Neural progenitor cell (in vitro differentiated cells): ENCODE results near the gene UBE2R2. TPM values are rescaled to one million over a fixed set of nuclear protein-coding genes. Genes with fewer than 3 reads are reported as not detected.

Experiments
- DNase-seq: peaks from one replicate; pipeline ENCODE4 v3.0.0-alpha.2; 2016; ENCODE audit warnings: low spot score
- H2AFZ ChIP-seq: fragments of 200-600 bp; sonication (generic); replicated peaks from 2 replicates; pipeline ENCODE4 v1.6.1; 2016; ENCODE audit warnings: antibody characterized with exemption
- H3F3A ChIP-seq: fragments of 200-600 bp; sonication (generic); 2 replicates; pipeline ENCODE4 v1.6.1; 2016; ENCODE audit warnings: antibody characterized with exemption, low read depth
- H3K27ac ChIP-seq: fragments of 200-600 bp; sonication (generic); 2 replicates; pipeline ENCODE4 v1.5.1; 2016; ENCODE audit warnings: mild to moderate bottlenecking
- H3K27me3 ChIP-seq: fragments of 200-600 bp; sonication (generic); 2 replicates; pipeline ENCODE4 v1.6.1; 2016; ENCODE audit warnings: mild to moderate bottlenecking, moderate library complexity
- H3K36me3 ChIP-seq: fragments of 200-600 bp; sonication (generic); 2 replicates; pipeline ENCODE4 v1.5.1; 2016
- H3K4me1 ChIP-seq: fragments of 200-600 bp; sonication (generic); 2 replicates; pipeline ENCODE4 v1.6.1; 2016; ENCODE audit warnings: mixed run types
- H3K4me2 ChIP-seq: fragments of 200-600 bp; sonication (generic); 2 replicates; pipeline ENCODE4 v1.6.1; 2016
- H3K4me3 ChIP-seq: fragments of 200-600 bp; sonication (generic); 2 replicates; pipeline ENCODE4 v1.5.1; 2016
- H3K79me2 ChIP-seq: fragments of 200-600 bp; sonication (generic); 2 replicates; pipeline ENCODE4 v1.6.1; 2016; ENCODE audit warnings: low read depth
- H3K9ac ChIP-seq: fragments of 200-600 bp; sonication (generic); 2 replicates; pipeline ENCODE4 v1.6.1; 2016
- H3K9me3 ChIP-seq: fragments of 200-600 bp; sonication (generic); 2 replicates; pipeline ENCODE4 v1.5.1; 2016; ENCODE audit warnings: low read depth
- H4K20me1 ChIP-seq: fragments of 200-600 bp; sonication (generic); 2 replicates; pipeline ENCODE4 v1.6.1; 2016; ENCODE audit warnings: low read depth
- H3K27ac Mint-ChIP-seq: 3 replicates; pipeline ENCODE4 v1.8.0; 2021; ENCODE audit warnings: mixed read lengths
- H3K27me3 Mint-ChIP-seq: 2 replicates; pipeline ENCODE4 v1.8.0; 2022; ENCODE audit warnings: low read depth, mild to moderate bottlenecking, inconsistent platforms, moderate library complexity, mixed read lengths; ENCODE audit not compliant: insufficient read depth
- H3K36me3 Mint-ChIP-seq: 3 replicates; pipeline ENCODE4 v1.8.0; 2021; ENCODE audit warnings: mixed read lengths
- H3K4me1 Mint-ChIP-seq: 3 replicates; pipeline ENCODE4 v1.8.0; 2021; ENCODE audit warnings: mixed read lengths
- H3K4me3 Mint-ChIP-seq: 3 replicates; pipeline ENCODE4 v1.8.0; 2021; ENCODE audit warnings: mild to moderate bottlenecking, moderate library complexity, mixed read lengths
- H3K9me3 Mint-ChIP-seq: 3 replicates; pipeline ENCODE4 v1.8.0; 2020; ENCODE audit warnings: mixed read lengths
- EZH2 ChIP-seq: fragments of 200-600 bp; sonication (generic); IDR thresholded peaks from 2 replicates; pipeline ENCODE4 v1.6.1; 2017; ENCODE audit warnings: antibody characterized with exemption, mild to moderate bottlenecking, moderate library complexity
- EZH2phosphoT487 ChIP-seq: fragments of 200-600 bp; sonication (generic); IDR thresholded peaks from 2 replicates; pipeline ENCODE4 v1.6.1; 2017; ENCODE audit warnings: antibody characterized with exemption
- total RNA-seq: library from RNA; depleted of rRNA; stranded (reverse); fragments of >200 nt; gene quantifications from 2 replicates; pipeline ENCODE4 v1.2.3, GENCODE V29; 2015; ENCODE audit warnings: low replicate concordance
- TF ChIP-seq, protein P1 (sequence below): fragments of 200-600 bp; sonication (generic); IDR thresholded peaks from 2 replicates; pipeline ENCODE4 v1.5.1; 2017; ENCODE audit warnings: antibody characterized with exemption, mild to moderate bottlenecking

UBE2R2 gene
- total RNA-seq, 1 donor from 2014 or later, result 68.3 TPM

- peaks cover 27% of the 10 kb centered on the region for H3K4me1 Mint-ChIP-seq
- DNase-seq, result peak; percentile 86
- Histone ChIP-seq H2AFZ (no peak overlapping the region), H3F3A (peaks cover 23% of the 10 kb centered on the region), H3K27ac (peak overlapping the region; percentile 99), H3K9ac (peak overlapping the region; percentile 97), H3K9me3 (no peaks in the 10 kb centered on the region), H4K20me1 (peaks cover 43% of the 10 kb centered on the region), H3K79me2 (peaks cover 64% of the 10 kb centered on the region), H3K36me3 (no peaks in the 10 kb centered on the region), H3K4me1 (peaks cover 24% of the 10 kb centered on the region), H3K27me3 (no peaks in the 10 kb centered on the region), H3K4me2 (peak overlapping the region; percentile 81), H3K4me3 (peak overlapping the region; percentile 98)
- H3K27ac Mint-ChIP-seq, result no peak overlapping the region
- H3K4me3 Mint-ChIP-seq, result peak overlapping the region; percentile 95
- H3K9me3 Mint-ChIP-seq, result no peaks in the 10 kb centered on the region
- H3K36me3 Mint-ChIP-seq, result peaks cover 4% of the 10 kb centered on the region
- H3K27me3 Mint-ChIP-seq, result peaks cover 5% of the 10 kb centered on the region
- no peak for TF ChIP-seq EZH2phosphoT487
- TF ChIP-seq, protein P1, sequence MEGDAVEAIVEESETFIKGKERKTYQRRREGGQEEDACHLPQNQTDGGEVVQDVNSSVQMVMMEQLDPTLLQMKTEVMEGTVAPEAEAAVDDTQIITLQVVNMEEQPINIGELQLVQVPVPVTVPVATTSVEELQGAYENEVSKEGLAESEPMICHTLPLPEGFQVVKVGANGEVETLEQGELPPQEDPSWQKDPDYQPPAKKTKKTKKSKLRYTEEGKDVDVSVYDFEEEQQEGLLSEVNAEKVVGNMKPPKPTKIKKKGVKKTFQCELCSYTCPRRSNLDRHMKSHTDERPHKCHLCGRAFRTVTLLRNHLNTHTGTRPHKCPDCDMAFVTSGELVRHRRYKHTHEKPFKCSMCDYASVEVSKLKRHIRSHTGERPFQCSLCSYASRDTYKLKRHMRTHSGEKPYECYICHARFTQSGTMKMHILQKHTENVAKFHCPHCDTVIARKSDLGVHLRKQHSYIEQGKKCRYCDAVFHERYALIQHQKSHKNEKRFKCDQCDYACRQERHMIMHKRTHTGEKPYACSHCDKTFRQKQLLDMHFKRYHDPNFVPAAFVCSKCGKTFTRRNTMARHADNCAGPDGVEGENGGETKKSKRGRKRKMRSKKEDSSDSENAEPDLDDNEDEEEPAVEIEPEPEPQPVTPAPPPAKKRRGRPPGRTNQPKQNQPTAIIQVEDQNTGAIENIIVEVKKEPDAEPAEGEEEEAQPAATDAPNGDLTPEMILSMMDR, result peak; percentile 38
- no peak for TF ChIP-seq EZH2
Measured at GRCh38 chr9:33817327-33818166, 587 bp downstream of the UBE2R2 start.

- Histone ChIP-seq H3K9ac (peak overlapping the region; percentile 97), H3K4me1 (peaks cover 24% of the 10 kb centered on the region), H4K20me1 (peaks cover 51% of the 10 kb centered on the region), H3F3A (peaks cover 23% of the 10 kb centered on the region), H3K9me3 (no peaks in the 10 kb centered on the region), H3K36me3 (no peaks in the 10 kb centered on the region), H3K4me3 (peak overlapping the region; percentile 98), H2AFZ (no peak overlapping the region), H3K27me3 (no peaks in the 10 kb centered on the region), H3K79me2 (peaks cover 71% of the 10 kb centered on the region), H3K4me2 (peak overlapping the region; percentile 81), H3K27ac (peak overlapping the region; percentile 99)
- H3K36me3 Mint-ChIP-seq, result peaks cover 4% of the 10 kb centered on the region
- H3K4me1 Mint-ChIP-seq, result peaks cover 27% of the 10 kb centered on the region
- TF ChIP-seq, protein P1, result no peak
- TF ChIP-seq EZH2phosphoT487 (no peak), EZH2 (no peak)
- peaks cover 5% of the 10 kb centered on the region for H3K27me3 Mint-ChIP-seq
- peak overlapping the region; percentile 95 for H3K4me3 Mint-ChIP-seq
- H3K9me3 Mint-ChIP-seq, result no peaks in the 10 kb centered on the region
- DNase-seq, result no peak
- peak overlapping the region; percentile 94 for H3K27ac Mint-ChIP-seq
Measured at GRCh38 chr9:33818167-33818846, 1.3 kb downstream of the UBE2R2 start.

- Histone ChIP-seq H3K9me3 (no peaks in the 10 kb centered on the region), H3K4me2 (peak overlapping the region; percentile 81), H3K27me3 (no peaks in the 10 kb centered on the region), H4K20me1 (peaks cover 51% of the 10 kb centered on the region), H2AFZ (no peak overlapping the region), H3K4me3 (peak overlapping the region; percentile 98), H3K36me3 (no peaks in the 10 kb centered on the region), H3K9ac (peak overlapping the region; percentile 18), H3K79me2 (peaks cover 78% of the 10 kb centered on the region), H3K27ac (no peak overlapping the region), H3F3A (peaks cover 23% of the 10 kb centered on the region), H3K4me1 (peaks cover 24% of the 10 kb centered on the region)
- TF ChIP-seq EZH2, result no peak
- TF ChIP-seq, protein P1, result no peak
- TF ChIP-seq EZH2phosphoT487, result no peak
- H3K27ac Mint-ChIP-seq, result peak overlapping the region; percentile 94
- peaks cover 2% of the 10 kb centered on the region for H3K9me3 Mint-ChIP-seq
- H3K4me1 Mint-ChIP-seq, result peaks cover 25% of the 10 kb centered on the region
- peak overlapping the region; percentile 95 for H3K4me3 Mint-ChIP-seq
- peaks cover 8% of the 10 kb centered on the region for H3K36me3 Mint-ChIP-seq
- peaks cover 5% of the 10 kb centered on the region for H3K27me3 Mint-ChIP-seq
- no peak for DNase-seq
Measured at GRCh38 chr9:33818847-33819500, 2.0 kb downstream of the UBE2R2 start.
